ENCODE measurements around the gene FAM118A.
"Not testable (repeated sequence)": the region's sequence is repeated elsewhere in the genome, so short reads cannot be mapped to it uniquely, and the experiment has no call there.

FAM118A gene

GRCh38 chr22:45309422-45310227, at the start of gene FAM118A:
TSS of gene FAM118A (plus strand) at chr22:45309934. CDS start at chr22:45322380, 12,446 bp downstream.
- FAIRE-seq, result peak; percentile 96
- peak; percentile 91 for DNase-seq (ENCODE audit: extremely low spot score, insufficient read length, low read depth)

GRCh38 chr22:45260395-45260759, 49.4 kb upstream of the FAM118A start:
- FAIRE-seq; DNase-seq (ENCODE audit: extremely low spot score, insufficient read length, low read depth): not testable (repeated sequence)

GRCh38 chr22:45261407-45262088, 48.2 kb upstream of the FAM118A start:
- FAIRE-seq (no peak), DNase-seq (ENCODE audit: extremely low spot score, insufficient read length, low read depth) (no peak)

- FAIRE-seq, result no peak
- no peak for DNase-seq (ENCODE audit: extremely low spot score, insufficient read length, low read depth)
Measured at GRCh38 chr22:45262195-45262930, 47.4 kb upstream of the FAM118A start.

- DNase-seq (ENCODE audit: extremely low spot score, insufficient read length, low read depth) (no peak), FAIRE-seq (no peak)
Measured at GRCh38 chr22:45262931-45263462, 46.7 kb upstream of the FAM118A start.

- DNase-seq (ENCODE audit: extremely low spot score, insufficient read length, low read depth) (no peak), FAIRE-seq (peak; percentile 93)
Measured at GRCh38 chr22:45263463-45264269, 46.1 kb upstream of the FAM118A start.

GRCh38 chr22:45265535-45265934, 44.2 kb upstream of the FAM118A start:
- FAIRE-seq (peak; percentile 5), DNase-seq (ENCODE audit: extremely low spot score, insufficient read length, low read depth) (no peak)

GRCh38 chr22:45268167-45268957, 41.4 kb upstream of the FAM118A start:
- no peak for DNase-seq (ENCODE audit: extremely low spot score, insufficient read length, low read depth)

GRCh38 chr22:45268958-45269844, 40.5 kb upstream of the FAM118A start:
- DNase-seq (ENCODE audit: extremely low spot score, insufficient read length, low read depth) (peak; percentile 78), FAIRE-seq (peak; percentile 76)

More at GRCh38 chr22:45268167-45268957, 41.4 kb upstream of the FAM118A start:
- no peak for FAIRE-seq

- DNase-seq (ENCODE audit: extremely low spot score, insufficient read length, low read depth) (no peak), FAIRE-seq (no peak)
Measured at GRCh38 chr22:45270095-45271020, 39.4 kb upstream of the FAM118A start.

GRCh38 chr22:45271667-45272201, 38.0 kb upstream of the FAM118A start:
- DNase-seq (ENCODE audit: extremely low spot score, insufficient read length, low read depth) (no peak), FAIRE-seq (no peak)

GRCh38 chr22:45272498-45272897, 37.2 kb upstream of the FAM118A start:
- DNase-seq (ENCODE audit: extremely low spot score, insufficient read length, low read depth), result no peak
- no peak for FAIRE-seq

- FAIRE-seq (no peak), DNase-seq (ENCODE audit: extremely low spot score, insufficient read length, low read depth) (no peak)
Measured at GRCh38 chr22:45273452-45274075, 36.2 kb upstream of the FAM118A start.

- no peak for DNase-seq (ENCODE audit: extremely low spot score, insufficient read length, low read depth)
- no peak for FAIRE-seq
Measured at GRCh38 chr22:45276507-45277105, 33.1 kb upstream of the FAM118A start.

- not testable (repeated sequence) for DNase-seq (ENCODE audit: extremely low spot score, insufficient read length, low read depth); FAIRE-seq
Measured at GRCh38 chr22:45277720-45278119, 32.0 kb upstream of the FAM118A start.

- FAIRE-seq (no peak), DNase-seq (ENCODE audit: extremely low spot score, insufficient read length, low read depth) (no peak)
Measured at GRCh38 chr22:45278125-45278524, 31.6 kb upstream of the FAM118A start.

All from GM18507 (cell line).